Measurements from ENCODE around the gene PANX3. TPM values are rescaled to one million over a fixed set of nuclear protein-coding genes. Genes with fewer than 3 reads are reported as not detected.

Gene PANX3
- total RNA-seq, 4 donors from 2014 or later = 0.47 TPM; not detected in 3

GRCh38 chr11:124586238-124586860 is 24.9 kb upstream of the PANX3 start:
- no peaks in the 10 kb centered on the region for H3K4me1 ChIP-seq
- no peak for ATAC-seq
- 21 to 41% methylated on average over 3 of the region's 3 CpGs for WGBS, 2 donors (ENCODE audit: low coverage in 1 of 2)
- H3K36me3 ChIP-seq = no peaks in the 10 kb centered on the region
- TF ChIP-seq POLR2AphosphoS5 (IDR thresholded peaks at IDR 0.05) = no peak
- peak in 3 of 4 experiments; percentile 28 to 59 (median 53) for TF ChIP-seq CTCF (IDR thresholded peaks at IDR 0.05)
- H3K27ac ChIP-seq = no peak overlapping the region
- peaks cover 22% of the 10 kb centered on the region for H3K27me3 ChIP-seq
- H3K4me3 ChIP-seq = no peak overlapping the region
- no peaks in the 10 kb centered on the region for H3K9me3 ChIP-seq

- Histone ChIP-seq H3K9me3 (no peaks in the 10 kb centered on the region), H3K27me3 (peaks cover 49% of the 10 kb centered on the region), H3K4me3 (no peak overlapping the region), H3K4me1 (no peaks in the 10 kb centered on the region), H3K27ac (no peak overlapping the region), H3K36me3 (no peaks in the 10 kb centered on the region)
- WGBS, 2 donors (ENCODE audit: low coverage in 1 of 2) = 76 to 100% methylated on average over 2 of the region's 2 CpGs
- no peak for TF ChIP-seq POLR2A (IDR thresholded peaks at IDR 0.05)
- TF ChIP-seq CTCF (IDR thresholded peaks at IDR 0.05) = no peak
- ATAC-seq = no peak
Observed at GRCh38 chr11:124591430-124591829, 19.8 kb upstream of the PANX3 start.

GRCh38 chr11:124592627-124593026 is 18.6 kb upstream of the PANX3 start:
- Histone ChIP-seq H3K9me3 (no peaks in the 10 kb centered on the region), H3K36me3 (no peaks in the 10 kb centered on the region), H3K27me3 (peaks cover 44% of the 10 kb centered on the region), H3K27ac (no peak overlapping the region), H3K4me3 (no peak overlapping the region), H3K4me1 (no peaks in the 10 kb centered on the region)
- 87 to 92% methylated on average over 4 to 6 of the region's 6 CpGs for WGBS, 2 donors (ENCODE audit: low coverage in 1 of 2)
- TF ChIP-seq CTCF (IDR thresholded peaks at IDR 0.05) (no peak), POLR2A (IDR thresholded peaks at IDR 0.05) (no peak), EP300 (IDR thresholded peaks at IDR 0.05) (no peak), POLR2AphosphoS5 (IDR thresholded peaks at IDR 0.05) (no peak)
- no peak for ATAC-seq

- WGBS, 2 donors (ENCODE audit: low coverage in 1 of 2) = 80% methylated on average over 1 of the region's 3 CpGs; no CpG with 5 or more reads in 1 of the 2 donors
- TF ChIP-seq POLR2A (IDR thresholded peaks at IDR 0.05) (no peak), CTCF (IDR thresholded peaks at IDR 0.05) (no peak), POLR2AphosphoS5 (IDR thresholded peaks at IDR 0.05) (no peak), EP300 (IDR thresholded peaks at IDR 0.05) (no peak)
- Histone ChIP-seq H3K27ac (no peak overlapping the region), H3K4me1 (no peaks in the 10 kb centered on the region), H3K36me3 (no peaks in the 10 kb centered on the region), H3K27me3 (peaks cover 36% of the 10 kb centered on the region), H3K9me3 (no peaks in the 10 kb centered on the region), H3K4me3 (no peak overlapping the region)
- no peak for ATAC-seq
Observed at GRCh38 chr11:124595302-124595701, 15.9 kb upstream of the PANX3 start.

- Histone ChIP-seq H3K4me3 (no peak overlapping the region), H3K9me3 (no peaks in the 10 kb centered on the region), H3K4me1 (no peaks in the 10 kb centered on the region), H3K27ac (no peak overlapping the region), H3K36me3 (no peaks in the 10 kb centered on the region), H3K27me3 (peaks cover 30% of the 10 kb centered on the region)
- ATAC-seq = no peak
- TF ChIP-seq EP300 (IDR thresholded peaks at IDR 0.05) (no peak), POLR2A (IDR thresholded peaks at IDR 0.05) (no peak), CTCF (IDR thresholded peaks at IDR 0.05) (no peak), POLR2AphosphoS5 (IDR thresholded peaks at IDR 0.05) (no peak)
Observed at GRCh38 chr11:124597626-124598025, 13.6 kb upstream of the PANX3 start.

Data from gastroesophageal sphincter (tissue), 4 donors.